Measurements from ENCODE around the gene HEPHL1.

HEPHL1 gene

GRCh38 chr11:94089341-94089740, 68.2 kb downstream of the HEPHL1 start:
- no peak for TF ChIP-seq CTCF (IDR thresholded peaks at IDR 0.05; ENCODE audit: low read depth, low read length)
- DNase-seq (ENCODE audit: low read depth, low spot score), result no peak
- in situ Hi-C loops (cut with HindIII; ENCODE audit: low sequenced_read_pairs), result no loop called here
- H3K4me3 ChIP-seq (ENCODE audit: low read depth, low read length), result no peak overlapping the region

GRCh38 chr11:94090401-94090800, 69.2 kb downstream of the HEPHL1 start:
- no peak overlapping the region for H3K4me3 ChIP-seq (ENCODE audit: low read depth, low read length)
- in situ Hi-C loops (cut with HindIII; ENCODE audit: low sequenced_read_pairs), result no loop called here
- no peak for DNase-seq (ENCODE audit: low read depth, low spot score)
- TF ChIP-seq CTCF (IDR thresholded peaks at IDR 0.05; ENCODE audit: low read depth, low read length), result no peak

- in situ Hi-C loops (cut with HindIII; ENCODE audit: low sequenced_read_pairs), result no loop called here
- H3K4me3 ChIP-seq (ENCODE audit: low read depth, low read length), result no peak overlapping the region
- DNase-seq (ENCODE audit: low read depth, low spot score), result no peak
- no peak for TF ChIP-seq CTCF (IDR thresholded peaks at IDR 0.05; ENCODE audit: low read depth, low read length)
Measured at GRCh38 chr11:94091091-94091490, 69.9 kb downstream of the HEPHL1 start.

GRCh38 chr11:94100253-94100652, 79.1 kb downstream of the HEPHL1 start:
- in situ Hi-C loops (cut with HindIII; ENCODE audit: low sequenced_read_pairs), result no loop called here
- DNase-seq (ENCODE audit: low read depth, low spot score), result no peak
- H3K4me3 ChIP-seq (ENCODE audit: low read depth, low read length), result no peak overlapping the region
- TF ChIP-seq CTCF (IDR thresholded peaks at IDR 0.05; ENCODE audit: low read depth, low read length), result no peak

GRCh38 chr11:94103471-94103870, 82.3 kb downstream of the HEPHL1 start:
- no peak for TF ChIP-seq CTCF (IDR thresholded peaks at IDR 0.05; ENCODE audit: low read depth, low read length)
- DNase-seq (ENCODE audit: low read depth, low spot score), result no peak
- in situ Hi-C loops (cut with HindIII; ENCODE audit: low sequenced_read_pairs), result no loop called here
- no peak overlapping the region for H3K4me3 ChIP-seq (ENCODE audit: low read depth, low read length)

- H3K4me3 ChIP-seq (ENCODE audit: low read depth, low read length), result no peak overlapping the region
- TF ChIP-seq CTCF (IDR thresholded peaks at IDR 0.05; ENCODE audit: low read depth, low read length), result no peak
- in situ Hi-C loops (cut with HindIII; ENCODE audit: low sequenced_read_pairs), result no loop called here
- DNase-seq (ENCODE audit: low read depth, low spot score), result no peak
Measured at GRCh38 chr11:94104734-94105133, 83.6 kb downstream of the HEPHL1 start.

GRCh38 chr11:94106716-94107115, 85.6 kb downstream of the HEPHL1 start:
- in situ Hi-C loops (cut with HindIII; ENCODE audit: low sequenced_read_pairs), result no loop called here
- H3K4me3 ChIP-seq (ENCODE audit: low read depth, low read length), result no peak overlapping the region
- no peak for DNase-seq (ENCODE audit: low read depth, low spot score)
- TF ChIP-seq CTCF (IDR thresholded peaks at IDR 0.05; ENCODE audit: low read depth, low read length), result no peak

Measured in astrocyte of the spinal cord (primary cell).